ENCODE results near the gene ULK2.

DNA sequence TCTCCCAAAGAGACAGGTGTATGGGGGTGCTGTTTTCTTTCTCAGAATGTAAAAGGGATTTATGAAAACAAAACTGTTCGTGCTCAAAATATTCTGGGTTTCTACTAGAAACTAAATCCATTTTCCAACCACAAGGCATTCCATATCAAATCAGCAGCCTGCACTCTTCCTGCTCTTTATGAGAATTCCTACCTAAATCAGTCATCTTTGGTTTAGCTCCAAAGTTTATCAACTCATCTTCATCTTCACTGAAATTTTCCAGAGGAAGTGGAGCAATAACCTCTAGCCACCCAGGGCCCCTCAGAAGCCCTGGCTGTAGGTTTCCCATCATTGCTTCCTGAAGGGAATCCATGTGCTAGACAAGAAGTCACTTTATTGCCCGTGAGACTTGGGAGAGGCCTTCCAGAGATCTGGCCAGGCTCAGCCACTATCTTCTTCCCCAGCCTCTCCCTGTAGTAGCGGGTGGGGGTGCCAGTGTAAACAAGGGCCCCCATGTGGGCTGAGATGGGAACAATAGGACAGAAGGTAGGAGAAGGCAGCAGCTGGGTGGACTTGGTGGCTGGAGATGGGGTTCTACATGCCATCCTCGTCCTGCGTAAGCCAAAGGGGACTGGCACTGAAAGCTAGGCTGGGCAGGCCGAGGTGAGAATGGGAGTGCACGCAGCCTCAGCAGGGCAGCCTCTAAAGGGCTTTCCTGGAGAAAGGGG, 97.6 kb downstream of the ULK2 start:
- no peak for TF ChIP-seq POLR2A (IDR thresholded peaks at IDR 0.05)
- TF ChIP-seq, protein P1, sequence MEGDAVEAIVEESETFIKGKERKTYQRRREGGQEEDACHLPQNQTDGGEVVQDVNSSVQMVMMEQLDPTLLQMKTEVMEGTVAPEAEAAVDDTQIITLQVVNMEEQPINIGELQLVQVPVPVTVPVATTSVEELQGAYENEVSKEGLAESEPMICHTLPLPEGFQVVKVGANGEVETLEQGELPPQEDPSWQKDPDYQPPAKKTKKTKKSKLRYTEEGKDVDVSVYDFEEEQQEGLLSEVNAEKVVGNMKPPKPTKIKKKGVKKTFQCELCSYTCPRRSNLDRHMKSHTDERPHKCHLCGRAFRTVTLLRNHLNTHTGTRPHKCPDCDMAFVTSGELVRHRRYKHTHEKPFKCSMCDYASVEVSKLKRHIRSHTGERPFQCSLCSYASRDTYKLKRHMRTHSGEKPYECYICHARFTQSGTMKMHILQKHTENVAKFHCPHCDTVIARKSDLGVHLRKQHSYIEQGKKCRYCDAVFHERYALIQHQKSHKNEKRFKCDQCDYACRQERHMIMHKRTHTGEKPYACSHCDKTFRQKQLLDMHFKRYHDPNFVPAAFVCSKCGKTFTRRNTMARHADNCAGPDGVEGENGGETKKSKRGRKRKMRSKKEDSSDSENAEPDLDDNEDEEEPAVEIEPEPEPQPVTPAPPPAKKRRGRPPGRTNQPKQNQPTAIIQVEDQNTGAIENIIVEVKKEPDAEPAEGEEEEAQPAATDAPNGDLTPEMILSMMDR (IDR thresholded peaks at IDR 0.05 in 4 of 5, conservative IDR thresholded peaks at IDR 0.05 in 1 of 5) = no peak
